WERI-Rb-1 (cell line): Measurements from ENCODE around the gene STYXL1.

ENCODE experiments used
- DNase-seq: peaks from one replicate; pipeline ENCODE4 v3.0.0-alpha.2; 2020
- H3K27ac ChIP-seq: fragments of 250-450 bp; sonication (Bioruptor Pico); 2 replicates; pipeline ENCODE4 v1.5.1; 2020; ENCODE audit warnings: mild to moderate bottlenecking, moderate library complexity
- H3K27me3 ChIP-seq: fragments of 250-450 bp; sonication (Bioruptor Pico); 2 replicates; pipeline ENCODE4 v1.5.1; 2021; ENCODE audit warnings: mild to moderate bottlenecking, low read depth, moderate library complexity; ENCODE audit not compliant: insufficient read depth, severe bottlenecking
- H3K36me3 ChIP-seq: fragments of 250-450 bp; sonication (Bioruptor Pico); 2 replicates; pipeline ENCODE4 v1.5.1; 2020; ENCODE audit warnings: mild to moderate bottlenecking, moderate library complexity
- H3K4me3 ChIP-seq: 2 replicates; pipeline ENCODE4 v1.5.1; 2011; ENCODE audit warnings: low read depth, mild to moderate bottlenecking, control low read depth, low read length
- H3K9me3 ChIP-seq: fragments of 250-450 bp; sonication (Bioruptor Pico); 2 replicates; pipeline ENCODE4 v1.5.1; 2021; ENCODE audit warnings: mild to moderate bottlenecking, moderate library complexity; ENCODE audit not compliant: severe bottlenecking
- CTCF ChIP-seq: IDR thresholded peaks from 2 replicates; pipeline ENCODE4 v1.5.1; 2011; ENCODE audit warnings: low read depth, mild to moderate bottlenecking, control low read depth, inconsistent platforms, low read length

Gene STYXL1

GRCh38 chr7:76066716-76067503 is 19.1 kb upstream of the STYXL1 start:
- H3K4me3 ChIP-seq, result no peak overlapping the region
- no peak overlapping the region for H3K27ac ChIP-seq
- TF ChIP-seq CTCF, result no peak
- DNase-seq, result no peak
- H3K27me3 ChIP-seq, result no peaks in the 10 kb centered on the region
- no peaks in the 10 kb centered on the region for H3K9me3 ChIP-seq
- peaks cover 40% of the 10 kb centered on the region for H3K36me3 ChIP-seq

DNA sequence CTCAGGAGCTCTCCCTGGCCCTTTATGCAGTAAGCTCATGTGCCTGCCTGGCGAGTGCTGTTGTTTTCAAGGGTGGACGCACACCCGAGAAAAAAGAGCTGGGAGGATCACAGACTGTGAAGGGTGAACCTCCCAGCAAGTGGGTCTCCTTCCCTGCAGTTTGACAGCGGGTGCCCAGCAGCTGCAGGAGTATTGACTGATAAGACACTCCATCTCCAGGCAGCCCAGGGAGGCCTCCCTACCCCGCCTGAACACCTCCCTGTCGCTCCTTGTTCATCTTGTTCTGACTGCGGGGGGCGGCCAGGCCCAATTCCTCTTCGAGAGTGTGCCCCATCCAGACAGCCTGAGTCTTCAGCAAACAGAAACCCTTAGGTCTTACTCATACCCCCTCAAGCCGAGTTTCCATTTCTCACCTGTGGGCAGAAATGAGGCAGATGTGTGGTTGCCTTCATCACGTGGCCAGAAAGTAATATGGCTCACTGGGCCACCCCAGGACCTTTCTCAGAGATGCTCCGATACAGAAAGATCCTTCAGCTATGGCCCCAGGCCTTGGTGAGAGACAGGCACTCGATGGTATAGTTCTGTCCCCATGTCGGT is 17.3 kb upstream of the STYXL1 start:
- peaks cover 55% of the 10 kb centered on the region for H3K36me3 ChIP-seq
- no peaks in the 10 kb centered on the region for H3K27me3 ChIP-seq
- no peak for TF ChIP-seq CTCF
- no peaks in the 10 kb centered on the region for H3K9me3 ChIP-seq
- no peak overlapping the region for H3K27ac ChIP-seq
- no peak for DNase-seq
- no peak overlapping the region for H3K4me3 ChIP-seq

DNA sequence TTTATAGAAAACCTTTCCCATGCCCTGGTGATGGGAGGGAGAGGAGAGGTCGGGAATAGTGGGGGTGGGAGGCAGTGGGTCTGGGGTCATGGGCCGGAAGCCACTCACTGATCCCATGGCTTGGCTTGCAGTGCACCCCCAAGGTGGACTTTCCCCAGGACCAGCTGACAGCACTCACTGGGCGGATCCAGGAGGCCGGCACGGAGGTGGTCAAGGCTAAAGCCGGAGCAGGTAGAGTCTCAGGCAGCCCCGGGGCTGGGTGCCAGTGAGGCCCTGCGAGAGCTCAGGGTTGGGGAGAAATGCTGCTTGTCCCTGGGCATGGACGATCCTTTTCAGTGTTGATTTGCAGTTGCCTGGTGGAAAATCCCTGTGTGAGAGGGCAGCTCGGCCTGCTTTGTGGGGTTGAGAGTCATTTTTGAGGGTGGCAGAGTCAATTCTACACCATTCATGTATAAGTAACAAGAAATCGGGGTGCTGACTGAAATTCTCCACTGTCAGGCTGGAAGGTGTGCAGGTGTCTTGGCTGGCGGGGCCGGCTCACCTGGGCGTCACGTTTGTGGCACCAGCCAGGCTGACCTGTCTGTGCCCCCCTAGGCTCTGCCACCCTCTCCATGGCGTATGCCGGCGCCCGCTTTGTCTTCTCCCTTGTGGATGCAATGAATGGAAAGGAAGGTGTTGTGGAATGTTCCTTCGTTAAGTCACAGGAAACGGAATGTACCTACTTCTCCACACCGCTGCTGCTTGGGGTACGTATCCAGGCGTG is 16.6 kb upstream of the STYXL1 start:
- TF ChIP-seq CTCF, result no peak
- H3K27me3 ChIP-seq, result no peaks in the 10 kb centered on the region

DNA sequence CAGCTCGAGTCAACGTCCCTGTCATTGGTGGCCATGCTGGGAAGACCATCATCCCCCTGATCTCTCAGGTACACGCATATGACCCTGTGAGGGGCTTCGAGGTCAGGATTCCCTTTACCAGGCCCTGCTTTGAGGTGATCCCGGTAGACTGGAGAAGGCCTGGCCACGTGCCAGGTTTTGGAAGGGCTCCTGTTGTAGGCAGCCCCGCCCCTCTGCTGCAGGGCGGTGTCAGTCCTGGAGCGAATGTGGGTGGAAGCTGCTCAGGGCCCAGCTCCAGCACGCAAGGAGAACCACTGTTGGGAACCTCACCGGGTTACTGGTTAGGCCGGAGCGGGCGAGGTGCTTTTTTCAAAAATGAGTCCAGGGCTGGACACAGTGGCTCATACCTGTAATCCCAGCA is 15.7 kb upstream of the STYXL1 start:
- no peak for DNase-seq
- H3K36me3 ChIP-seq, result peaks cover 71% of the 10 kb centered on the region

More for the DNA sequence above, 16.6 kb upstream of the STYXL1 start:
- Histone ChIP-seq H3K36me3 (peaks cover 62% of the 10 kb centered on the region), H3K4me3 (no peak overlapping the region), H3K9me3 (no peaks in the 10 kb centered on the region), H3K27ac (no peak overlapping the region)
- DNase-seq, result no peak

GRCh38 chr7:76063114-76063513 is 15.3 kb upstream of the STYXL1 start:
- Histone ChIP-seq H3K36me3 (peaks cover 75% of the 10 kb centered on the region), H3K27ac (no peak overlapping the region), H3K9me3 (no peaks in the 10 kb centered on the region), H3K4me3 (no peak overlapping the region), H3K27me3 (no peaks in the 10 kb centered on the region)
- DNase-seq, result no peak
- TF ChIP-seq CTCF, result no peak

More for the DNA sequence above, 15.7 kb upstream of the STYXL1 start:
- no peaks in the 10 kb centered on the region for H3K27me3 ChIP-seq
- no peak overlapping the region for H3K4me3 ChIP-seq
- H3K27ac ChIP-seq, result no peak overlapping the region
- H3K9me3 ChIP-seq, result no peaks in the 10 kb centered on the region
- no peak for TF ChIP-seq CTCF
